ENCODE measurements around the gene MYO15B.
"Not testable (repeated sequence)": the region's sequence is repeated elsewhere in the genome, so short reads cannot be mapped to it uniquely, and the experiment has no call there.

The MYO15B gene

GRCh38 chr17:75626496-75627038, 39.0 kb downstream of the MYO15B start:
- DNase-seq, result no peak

- DNase-seq, result no peak
These were observed 39.5 kb downstream of the MYO15B start for GRCh38 chr17:75627094-75627493.

GRCh38 chr17:75628425-75628824, 40.8 kb downstream of the MYO15B start:
- no peak for DNase-seq

GRCh38 chr17:75629157-75629556, 41.6 kb downstream of the MYO15B start:
- DNase-seq, result no peak

GRCh38 chr17:75630071-75630917, 42.7 kb downstream of the MYO15B start:
- DNase-seq, result no peak

- DNase-seq, result no peak
These were observed 43.8 kb downstream of the MYO15B start for GRCh38 chr17:75631353-75631752.

GRCh38 chr17:75632428-75632827, 44.8 kb downstream of the MYO15B start:
- DNase-seq, result no peak

GRCh38 chr17:75632863-75633485, 45.4 kb downstream of the MYO15B start, which contains the start of gene SMIM5:
Gene SMIM5, plus strand, starts transcription at chr17:75633434. Its CDS starts 6,768 bp downstream, at chr17:75640202.
- DNase-seq, result peak; percentile 89

- peak; percentile 94 for DNase-seq
These were observed 46.1 kb downstream of the MYO15B start for GRCh38 chr17:75633486-75634375.

GRCh38 chr17:75634376-75634740, 46.8 kb downstream of the MYO15B start:
- no peak for DNase-seq

- no peak for DNase-seq
These were observed 47.4 kb downstream of the MYO15B start for GRCh38 chr17:75634754-75635609.

- no peak for DNase-seq
These were observed 48.1 kb downstream of the MYO15B start for GRCh38 chr17:75635610-75636202.

- DNase-seq, result no peak
These were observed 49.0 kb downstream of the MYO15B start for GRCh38 chr17:75636381-75637142.

- DNase-seq, result no peak
These were observed 49.5 kb downstream of the MYO15B start for GRCh38 chr17:75637143-75637538.

GRCh38 chr17:75637551-75637950, 50.0 kb downstream of the MYO15B start:
- DNase-seq, result no peak

GRCh38 chr17:75638039-75638438, 50.4 kb downstream of the MYO15B start:
- DNase-seq, result not testable (repeated sequence)

GRCh38 chr17:75638893-75639292, 51.3 kb downstream of the MYO15B start:
- no peak for DNase-seq

GRCh38 chr17:75639327-75639726, 51.7 kb downstream of the MYO15B start:
- no peak for DNase-seq

GRCh38 chr17:75639771-75640555, 52.4 kb downstream of the MYO15B start:
- DNase-seq, result no peak

GRCh38 chr17:75640556-75641119, 53.0 kb downstream of the MYO15B start:
- no peak for DNase-seq

All from left hindlimb (tissue), 1 donor.